Measurements from ENCODE around the gene ZNF330. TPM values are rescaled to one million over a fixed set of nuclear protein-coding genes. Genes with fewer than 3 reads are reported as not detected.

ZNF330 gene
- total RNA-seq, 2 donors from 2014 or later, result 40.7 to 58.0 TPM

GRCh38 chr4:141192564-141192963 is 28.1 kb upstream of the ZNF330 start:
- no peak for DNase-seq (ENCODE audit: low spot score)
- H3K9me3 ChIP-seq, result no peaks in the 10 kb centered on the region
- H3K27ac ChIP-seq, result no peak overlapping the region
- no peaks in the 10 kb centered on the region for H3K36me3 ChIP-seq
- H3K27me3 ChIP-seq, result no peaks in the 10 kb centered on the region
- H3K4me3 ChIP-seq, result no peak overlapping the region
- H3K4me1 ChIP-seq, result no peaks in the 10 kb centered on the region
- TF ChIP-seq, protein P1, sequence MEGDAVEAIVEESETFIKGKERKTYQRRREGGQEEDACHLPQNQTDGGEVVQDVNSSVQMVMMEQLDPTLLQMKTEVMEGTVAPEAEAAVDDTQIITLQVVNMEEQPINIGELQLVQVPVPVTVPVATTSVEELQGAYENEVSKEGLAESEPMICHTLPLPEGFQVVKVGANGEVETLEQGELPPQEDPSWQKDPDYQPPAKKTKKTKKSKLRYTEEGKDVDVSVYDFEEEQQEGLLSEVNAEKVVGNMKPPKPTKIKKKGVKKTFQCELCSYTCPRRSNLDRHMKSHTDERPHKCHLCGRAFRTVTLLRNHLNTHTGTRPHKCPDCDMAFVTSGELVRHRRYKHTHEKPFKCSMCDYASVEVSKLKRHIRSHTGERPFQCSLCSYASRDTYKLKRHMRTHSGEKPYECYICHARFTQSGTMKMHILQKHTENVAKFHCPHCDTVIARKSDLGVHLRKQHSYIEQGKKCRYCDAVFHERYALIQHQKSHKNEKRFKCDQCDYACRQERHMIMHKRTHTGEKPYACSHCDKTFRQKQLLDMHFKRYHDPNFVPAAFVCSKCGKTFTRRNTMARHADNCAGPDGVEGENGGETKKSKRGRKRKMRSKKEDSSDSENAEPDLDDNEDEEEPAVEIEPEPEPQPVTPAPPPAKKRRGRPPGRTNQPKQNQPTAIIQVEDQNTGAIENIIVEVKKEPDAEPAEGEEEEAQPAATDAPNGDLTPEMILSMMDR (IDR thresholded peaks at IDR 0.05), result no peak

- Histone ChIP-seq H3K27ac (no peak overlapping the region), H3K4me3 (no peak overlapping the region), H3K4me1 (no peaks in the 10 kb centered on the region), H3K36me3 (no peaks in the 10 kb centered on the region), H3K27me3 (no peaks in the 10 kb centered on the region), H3K9me3 (no peaks in the 10 kb centered on the region)
- TF ChIP-seq, protein P1 (IDR thresholded peaks at IDR 0.05), result no peak
- DNase-seq (ENCODE audit: low spot score), result no peak
Measured at GRCh38 chr4:141193516-141194034, 27.1 kb upstream of the ZNF330 start.

GRCh38 chr4:141195095-141195707 is 25.5 kb upstream of the ZNF330 start:
- TF ChIP-seq, protein P1 (IDR thresholded peaks at IDR 0.05), result no peak
- no peaks in the 10 kb centered on the region for H3K9me3 ChIP-seq
- H3K27ac ChIP-seq, result no peak overlapping the region
- H3K36me3 ChIP-seq, result no peaks in the 10 kb centered on the region
- no peak for DNase-seq (ENCODE audit: low spot score)
- no peaks in the 10 kb centered on the region for H3K27me3 ChIP-seq
- H3K4me1 ChIP-seq, result no peaks in the 10 kb centered on the region
- no peak overlapping the region for H3K4me3 ChIP-seq

GRCh38 chr4:141196227-141196933 is 24.3 kb upstream of the ZNF330 start:
- no peaks in the 10 kb centered on the region for H3K9me3 ChIP-seq
- no peaks in the 10 kb centered on the region for H3K4me1 ChIP-seq
- H3K27ac ChIP-seq, result no peak overlapping the region
- no peak overlapping the region for H3K4me3 ChIP-seq
- no peaks in the 10 kb centered on the region for H3K27me3 ChIP-seq
- H3K36me3 ChIP-seq, result no peaks in the 10 kb centered on the region
- DNase-seq (ENCODE audit: low spot score), result no peak
- TF ChIP-seq, protein P1 (IDR thresholded peaks at IDR 0.05), result no peak

- no peak for DNase-seq (ENCODE audit: low spot score)
- H3K27me3 ChIP-seq, result no peaks in the 10 kb centered on the region
- no peaks in the 10 kb centered on the region for H3K4me1 ChIP-seq
- H3K36me3 ChIP-seq, result no peaks in the 10 kb centered on the region
- TF ChIP-seq, protein P1 (IDR thresholded peaks at IDR 0.05), result no peak
- H3K9me3 ChIP-seq, result no peaks in the 10 kb centered on the region
- no peak overlapping the region for H3K27ac ChIP-seq
- H3K4me3 ChIP-seq, result no peak overlapping the region
Measured at GRCh38 chr4:141207961-141208360, 12.7 kb upstream of the ZNF330 start.

Data from right atrium auricular region (tissue), 2 donors.